Measurements from ENCODE around the gene VRK2. TPM values are rescaled to one million over a fixed set of nuclear protein-coding genes. Genes with fewer than 3 reads are reported as not detected.

Gene VRK2
- total RNA-seq, 2 experiments from 2014 or later = 17.2 to 22.7 TPM

DNA sequence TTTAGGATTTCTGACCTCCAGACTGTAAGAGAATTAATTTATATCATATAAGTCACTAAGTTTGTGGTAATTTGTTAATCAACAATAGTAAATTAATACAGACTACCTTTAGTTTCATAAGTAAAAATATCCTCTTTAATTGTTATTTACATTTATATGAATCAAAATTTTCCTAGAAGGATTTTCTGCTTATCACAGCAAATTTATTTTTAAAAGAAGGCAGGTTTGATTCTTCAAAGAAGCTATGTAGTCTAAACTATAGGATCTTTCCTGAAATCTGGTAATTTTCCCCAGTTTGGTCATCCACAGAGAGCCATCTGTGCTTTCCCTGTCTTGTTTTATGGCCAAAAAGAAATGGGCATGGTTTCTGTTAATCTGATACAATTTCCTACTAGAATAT lies 13.1 kb upstream of the VRK2 start:
- Histone ChIP-seq H4K20me1 (ENCODE audit: insufficient read depth, low read length) (no peaks in the 10 kb centered on the region), H3K79me2 (ENCODE audit: insufficient read depth, low read depth, low read length) (no peaks in the 10 kb centered on the region), H3K4me1 (ENCODE audit: insufficient read depth, low read length, poor library complexity, severe bottlenecking) (peaks cover 10% of the 10 kb centered on the region), H2AFZ (ENCODE audit: low read length) (no peak overlapping the region), H3K4me3 (ENCODE audit: low read depth, low read length, poor library complexity, severe bottlenecking) (no peak overlapping the region), H3K9me3 (ENCODE audit: low read length) (no peaks in the 10 kb centered on the region), H3K4me2 (ENCODE audit: low read length) (no peak overlapping the region), H3K27ac (ENCODE audit: low read depth, low read length, poor library complexity, severe bottlenecking) (no peak overlapping the region), H3K36me3 (ENCODE audit: insufficient read depth, low read length) (no peaks in the 10 kb centered on the region), H3K9me2 (ENCODE audit: insufficient read depth, low read length) (no peaks in the 10 kb centered on the region)
- TF ChIP-seq, protein P1, sequence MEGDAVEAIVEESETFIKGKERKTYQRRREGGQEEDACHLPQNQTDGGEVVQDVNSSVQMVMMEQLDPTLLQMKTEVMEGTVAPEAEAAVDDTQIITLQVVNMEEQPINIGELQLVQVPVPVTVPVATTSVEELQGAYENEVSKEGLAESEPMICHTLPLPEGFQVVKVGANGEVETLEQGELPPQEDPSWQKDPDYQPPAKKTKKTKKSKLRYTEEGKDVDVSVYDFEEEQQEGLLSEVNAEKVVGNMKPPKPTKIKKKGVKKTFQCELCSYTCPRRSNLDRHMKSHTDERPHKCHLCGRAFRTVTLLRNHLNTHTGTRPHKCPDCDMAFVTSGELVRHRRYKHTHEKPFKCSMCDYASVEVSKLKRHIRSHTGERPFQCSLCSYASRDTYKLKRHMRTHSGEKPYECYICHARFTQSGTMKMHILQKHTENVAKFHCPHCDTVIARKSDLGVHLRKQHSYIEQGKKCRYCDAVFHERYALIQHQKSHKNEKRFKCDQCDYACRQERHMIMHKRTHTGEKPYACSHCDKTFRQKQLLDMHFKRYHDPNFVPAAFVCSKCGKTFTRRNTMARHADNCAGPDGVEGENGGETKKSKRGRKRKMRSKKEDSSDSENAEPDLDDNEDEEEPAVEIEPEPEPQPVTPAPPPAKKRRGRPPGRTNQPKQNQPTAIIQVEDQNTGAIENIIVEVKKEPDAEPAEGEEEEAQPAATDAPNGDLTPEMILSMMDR (conservative IDR thresholded peaks at IDR 0.05; ENCODE audit: low read length) = no peak
- TF ChIP-seq EZH2phosphoT487 (IDR thresholded peaks at IDR 0.05; ENCODE audit: borderline replicate concordance, low read depth, low read length) = no peak
- no TSS peak for BruUV-seq (replicated peaks)
- DNase-seq (ENCODE audit: low spot score) = no peak
- intact Hi-C loops (cut with micrococcal nuclease; ENCODE audit: unreplicated experiment) = no loop called here
- POLR2A ChIA-PET = interaction anchor here (1.0 kb wide), 1 partner anchor 13 kb away, joined by 7 read pairs; the partner anchor contains the start of gene VRK2
- CTCF ChIA-PET (ENCODE audit: unreplicated experiment) = no interaction called here

DNA sequence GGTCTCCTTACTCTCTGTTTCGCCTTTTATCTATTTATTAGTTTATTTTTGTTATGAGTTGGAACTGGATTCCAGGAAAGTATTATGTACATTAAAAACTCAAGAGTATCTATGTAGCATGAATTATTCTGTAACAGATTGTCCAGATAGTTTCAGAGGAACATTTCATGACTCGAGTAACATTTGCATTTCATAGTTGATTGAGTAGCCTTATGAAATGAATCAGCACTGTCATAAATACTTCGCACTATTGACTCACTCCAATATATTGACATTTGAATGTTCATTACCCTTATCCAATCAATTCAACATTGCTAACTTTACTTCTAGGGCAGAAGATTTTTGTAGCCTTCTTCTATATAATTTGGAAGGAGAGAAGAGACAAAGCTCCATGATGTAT lies 11.3 kb upstream of the VRK2 start:
- TF ChIP-seq, protein P1 (conservative IDR thresholded peaks at IDR 0.05; ENCODE audit: low read length) = no peak
- no peak for TF ChIP-seq EZH2phosphoT487 (IDR thresholded peaks at IDR 0.05; ENCODE audit: borderline replicate concordance, low read depth, low read length)
- POLR2A ChIA-PET = no interaction called here
- Histone ChIP-seq H3K4me2 (ENCODE audit: low read length) (no peak overlapping the region), H3K36me3 (ENCODE audit: insufficient read depth, low read length) (no peaks in the 10 kb centered on the region), H3K9me2 (ENCODE audit: insufficient read depth, low read length) (no peaks in the 10 kb centered on the region; the same call in 1 of the 2 replicates), H3K4me3 (ENCODE audit: low read depth, low read length, poor library complexity, severe bottlenecking) (no peak overlapping the region), H3K79me2 (ENCODE audit: insufficient read depth, low read depth, low read length) (no peaks in the 10 kb centered on the region), H3K27ac (ENCODE audit: low read depth, low read length, poor library complexity, severe bottlenecking) (no peak overlapping the region), H3K4me1 (ENCODE audit: insufficient read depth, low read length, poor library complexity, severe bottlenecking) (peaks cover 20% of the 10 kb centered on the region), H4K20me1 (ENCODE audit: insufficient read depth, low read length) (no peaks in the 10 kb centered on the region), H3K9me3 (ENCODE audit: low read length) (no peaks in the 10 kb centered on the region), H2AFZ (ENCODE audit: low read length) (no peak overlapping the region)
- DNase-seq (ENCODE audit: low spot score) = no peak
- intact Hi-C loops (cut with micrococcal nuclease; ENCODE audit: unreplicated experiment) = no loop called here
- BruUV-seq (replicated peaks) = no TSS peak
- CTCF ChIA-PET (ENCODE audit: unreplicated experiment) = no interaction called here

DNA sequence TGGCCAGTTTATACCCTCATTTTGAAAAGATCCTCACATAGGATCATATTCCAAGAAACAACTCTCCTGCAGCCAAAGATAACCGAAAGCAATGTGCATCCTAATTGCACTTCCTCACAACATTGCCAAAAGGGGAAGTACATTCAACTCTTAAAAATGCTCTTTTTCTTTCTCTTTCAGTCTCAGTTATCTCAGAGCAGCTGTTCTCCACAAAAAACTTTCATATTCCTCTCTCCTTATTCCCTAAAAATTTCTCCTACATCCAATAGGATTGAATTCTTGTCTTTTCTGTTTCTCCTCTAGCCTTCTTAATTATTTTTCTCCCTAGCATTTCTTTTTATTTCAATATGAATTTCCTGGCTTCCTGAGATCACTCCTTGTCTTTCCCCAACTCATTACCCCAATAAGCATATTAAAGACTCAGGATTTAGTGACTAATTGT lies 7.4 kb upstream of the VRK2 start:
- CTCF ChIA-PET (ENCODE audit: unreplicated experiment) = no interaction called here
- no peaks in the 10 kb centered on the region for H3K36me3 ChIP-seq (ENCODE audit: insufficient read depth, low read length)
- peak overlapping the region; percentile 54 for H2AFZ ChIP-seq (ENCODE audit: low read length)
- DNase-seq (ENCODE audit: low spot score) = peak; percentile 48
- no peaks in the 10 kb centered on the region for H3K9me3 ChIP-seq (ENCODE audit: low read length)
- POLR2A ChIA-PET = no interaction called here
- intact Hi-C loops (cut with micrococcal nuclease; ENCODE audit: unreplicated experiment) = no loop called here
- no TSS peak for BruUV-seq (replicated peaks)
- H3K4me1 ChIP-seq (ENCODE audit: insufficient read depth, low read length, poor library complexity, severe bottlenecking) = peaks cover 10% of the 10 kb centered on the region
- no peaks in the 10 kb centered on the region; the same call in 1 of the 2 replicates for H3K9me2 ChIP-seq (ENCODE audit: insufficient read depth, low read length)
- H3K79me2 ChIP-seq (ENCODE audit: insufficient read depth, low read depth, low read length) = no peaks in the 10 kb centered on the region
- H3K4me3 ChIP-seq (ENCODE audit: low read depth, low read length, poor library complexity, severe bottlenecking) = peak overlapping the region; percentile 39
- TF ChIP-seq EZH2phosphoT487 (IDR thresholded peaks at IDR 0.05; ENCODE audit: borderline replicate concordance, low read depth, low read length) = no peak
- TF ChIP-seq, protein P1 (conservative IDR thresholded peaks at IDR 0.05; ENCODE audit: low read length) = no peak
- peak overlapping the region; percentile 80 for H3K4me2 ChIP-seq (ENCODE audit: low read length)
- no peaks in the 10 kb centered on the region for H4K20me1 ChIP-seq (ENCODE audit: insufficient read depth, low read length)
- H3K27ac ChIP-seq (ENCODE audit: low read depth, low read length, poor library complexity, severe bottlenecking) = no peak overlapping the region

Measured in OCI-LY7 (cell line).